Psoas muscle (tissue), 8 donors: ENCODE data around the gene PP2D1. TPM values are rescaled to one million over a fixed set of nuclear protein-coding genes. Genes with fewer than 3 reads are reported as not detected.

Source experiments
- ATAC-seq, 4 donors: fragments of 200-7000 bp; cut with Tn5 transposase; one replicate each; pipeline ENCODE4 v1.9.1; 2020; ENCODE audit warnings: moderate library complexity in 3 of 4, mild to moderate bottlenecking in 2 of 4
- DNase-seq, 2 donors: peaks; one replicate each; pipeline ENCODE4 v3.0.0-alpha.2; 2020
- H3K27ac ChIP-seq: fragments of 200-600 bp; one replicate; pipeline ENCODE4 v1.8.0; 2022
- H3K27me3 ChIP-seq, 3 donors: fragments of 200-600 bp in 1 of 3; one replicate each; pipeline versions ENCODE4 v1.6.1 to v1.8.0; 2013 to 2022; ENCODE audit warnings: low read length in 2 of 3, mild to moderate bottlenecking in 2 of 3, moderate library complexity in 1 of 3; ENCODE audit not compliant: insufficient read depth in 3 of 3
- H3K36me3 ChIP-seq, 2 donors: fragments of 200-600 bp in 1 of 2; one replicate each; pipeline versions ENCODE4 v1.6.1 to v1.8.0; 2013 to 2022; ENCODE audit warnings: low read depth in 1 of 2, mild to moderate bottlenecking in 1 of 2, moderate library complexity in 1 of 2; ENCODE audit not compliant: insufficient read depth in 1 of 2
- H3K4me1 ChIP-seq: fragments of 200-600 bp; one replicate; pipeline ENCODE4 v1.8.0; 2022
- H3K4me3 ChIP-seq: fragments of 200-600 bp; one replicate; pipeline ENCODE4 v1.8.0; 2022; ENCODE audit warnings: mild to moderate bottlenecking
- H3K9me3 ChIP-seq: fragments of 200-600 bp; one replicate; pipeline ENCODE4 v1.8.0; 2022
- CTCF ChIP-seq: fragments of 200-600 bp; IDR thresholded peaks from one replicate; pipeline ENCODE4 v1.8.0; 2022; ENCODE audit warnings: antibody characterized with exemption
- WGBS, 3 donors: extraction: QIAGEN DNeasy Blood & Tissue Kit; methylation state at CpG; one replicate each; pipeline versions ENCODE4 v1.1.6 to v1.1.7; 2013; 5-methylcytosine and 5-hydroxymethylcytosine counted together
- intact Hi-C, 2 donors: fragments of 100-400 bp; cut with DNase I; formaldehyde crosslinking; loops; one replicate each; pipeline versions ENCODE4 v1.11.0 to v1.14.2; 2022
- polyA plus RNA-seq, 3 donors: library from polyadenylated mRNA; stranded (reverse); fragments of 200-250 nt; gene quantifications; one replicate each; pipeline ENCODE4 v1.2.3, GENCODE V29; 2013
- total RNA-seq, 4 donors: library from RNA; stranded (reverse); fragmentation: NEBNext Ultra II Directional in 2 of 4; extraction: Animal tissue kit (Norgen Biotek cat#: 25700) in 2 of 4; gene quantifications; one replicate each; pipeline versions ENCODE4 v1.2.1 to v1.2.4, GENCODE V29; 2021 to 2023
- donor health status: healthy with polysubstance abuse.
- donor health status: DM: no; HTN: no; CAD: no; lungs with moderate emphysema.
- donor health status: Bipolar disorder and iron deficiency.
- donor health status: healthy.
- donor health status: DM: yes; HTN: yes; CAD: no.
- donor health status: DM: no; HTN: no; CAD: no.
- donor health status: DM: no; HTN: no; CAD: no.
- donor health status: DM: yes; HTN: yes; CAD: no.

The PP2D1 gene
- total and polyA plus RNA-seq, 7 donors, result not detected

- no peaks in the 10 kb centered on the region for H3K9me3 ChIP-seq
- ATAC-seq (no peak), DNase-seq (no peak)
- peaks cover 35% of the 10 kb centered on the region for H3K4me1 ChIP-seq
- intact Hi-C loops, result no loop called here
- peaks cover 0 to 41% of the 10 kb centered on the region in 2 donors for H3K36me3 ChIP-seq
- TF ChIP-seq CTCF, result no peak
- no peak overlapping the region for H3K27ac ChIP-seq
- WGBS, 3 donors, result 97 to 99% (median 97%) methylated on average over 4 of the region's 4 CpGs
- no peak overlapping the region for H3K4me3 ChIP-seq
- no peaks in the 10 kb centered on the region for H3K27me3 ChIP-seq
Measured at GRCh38 chr3:19954676-19955075, 57.4 kb downstream of the PP2D1 start.

- Histone ChIP-seq H3K4me3 (no peak overlapping the region), H3K36me3 (peaks cover 0 to 40% of the 10 kb centered on the region in 2 donors), H3K4me1 (peaks cover 49% of the 10 kb centered on the region), H3K27ac (no peak overlapping the region), H3K27me3 (no peaks in the 10 kb centered on the region), H3K9me3 (no peaks in the 10 kb centered on the region)
- 73 to 79% (median 75%) methylated on average over 2 of the region's 2 CpGs for WGBS, 3 donors
- no peak for ATAC-seq
- TF ChIP-seq CTCF, result no peak
- intact Hi-C loops, result no loop called here
- no peak for DNase-seq
Measured at GRCh38 chr3:19950316-19950715, 61.7 kb downstream of the PP2D1 start.

GRCh38 chr3:19948226-19948591 lies 63.9 kb downstream of the PP2D1 start:
- Histone ChIP-seq H3K27ac (peak overlapping the region; percentile 100), H3K27me3 (no peaks in the 10 kb centered on the region), H3K4me3 (peak overlapping the region; percentile 89), H3K9me3 (no peaks in the 10 kb centered on the region), H3K4me1 (peaks cover 48% of the 10 kb centered on the region), H3K36me3 (peaks cover 0 to 22% of the 10 kb centered on the region in 2 donors)
- 1 to 7% (median 2%) methylated on average over 2 of the region's 2 CpGs for WGBS, 3 donors
- intact Hi-C loops, result loop anchor here (5.0 kb wide), 2 partner anchors 89 to 239 kb away; partner anchors contain the start of gene SGO1 (in 2 of the 2)
- no peak for ATAC-seq
- TF ChIP-seq CTCF, result no peak
- DNase-seq, result no peak

DNA sequence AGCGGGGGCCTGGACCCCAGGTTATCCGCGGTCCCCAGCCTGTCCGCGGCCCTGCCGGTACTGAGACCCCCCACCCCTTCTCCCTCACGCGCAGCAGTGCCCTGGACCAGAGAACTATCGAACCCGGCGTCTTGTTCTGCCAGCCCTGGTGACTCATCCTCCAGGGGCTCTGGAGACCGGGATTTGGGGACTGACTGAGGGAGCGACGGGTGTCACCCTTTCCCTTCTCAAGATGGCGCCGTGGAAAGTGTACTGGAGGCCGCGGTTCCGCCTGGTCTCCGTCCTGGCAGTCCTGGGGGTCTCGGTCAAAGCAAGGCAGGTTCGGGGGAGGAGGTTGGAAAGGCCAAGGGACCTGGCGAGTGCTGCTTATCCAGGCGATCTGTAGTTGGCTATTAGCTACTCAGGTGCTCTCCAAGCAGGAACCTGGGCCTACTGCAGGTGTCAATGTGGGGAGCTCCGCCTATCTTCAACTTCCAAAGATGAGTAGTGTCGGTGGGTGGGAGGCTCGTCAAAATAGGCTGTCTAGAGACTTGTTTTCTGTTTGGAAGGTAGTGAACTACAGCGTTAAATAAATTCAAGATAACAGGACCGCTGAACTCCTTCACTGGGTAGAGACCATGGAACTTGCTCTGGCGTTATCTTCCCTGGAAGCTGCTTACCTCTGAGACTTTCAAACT lies 64.4 kb downstream of the PP2D1 start:
- peak in 1 of 2 donors; percentile 73 for DNase-seq
- peak overlapping the region; percentile 89 for H3K4me3 ChIP-seq

More for the DNA sequence above, 64.4 kb downstream of the PP2D1 start:
- peak overlapping the region; percentile 100 for H3K27ac ChIP-seq
- H3K4me1 ChIP-seq, result peaks cover 43% of the 10 kb centered on the region
- H3K9me3 ChIP-seq, result no peaks in the 10 kb centered on the region
- intact Hi-C loops, result loop anchor here (2.0 to 5.0 kb wide), 3 partner anchors 90 to 240 kb away; partner anchors contain the start of genes SGO1 (in 2 of the 2) and KAT2B (in 1 of the 2)
- H3K36me3 ChIP-seq, result peaks cover 0 to 18% of the 10 kb centered on the region in 2 donors
- WGBS, 3 donors, result 0 to 1% (median 0%) methylated on average over 27 to 30 of the region's 30 CpGs
- H3K27me3 ChIP-seq, result no peaks in the 10 kb centered on the region
- TF ChIP-seq CTCF, result no peak
- peak; percentile 49 to 70 (median 55) for ATAC-seq
